HL-60 (cell line): ENCODE measurements around the gene ZNF280D.

ENCODE experiments used
- DNase-seq, 2 experiments: peaks; one replicate each; pipeline ENCODE4 v3.0.0-alpha.2; 2010 to 2020; ENCODE audit warnings: low read depth in 1 of 2, low spot score in 1 of 2
- H3K27ac ChIP-seq: fragments of 250-450 bp; sonication (Bioruptor Pico); replicated peaks from 2 replicates; pipeline ENCODE4 v1.5.1; 2020; ENCODE audit warnings: mild to moderate bottlenecking, moderate library complexity
- H3K27me3 ChIP-seq: fragments of 250-450 bp; sonication (Bioruptor Pico); 2 replicates; pipeline ENCODE4 v1.5.1; 2021; ENCODE audit warnings: mild to moderate bottlenecking, moderate library complexity; ENCODE audit not compliant: insufficient read depth, poor library complexity, severe bottlenecking
- H3K4me3 ChIP-seq: replicated peaks from 2 replicates; pipeline ENCODE4 v1.5.1; 2011; ENCODE audit warnings: mild to moderate bottlenecking, control low read depth, low read length; ENCODE audit not compliant: insufficient read depth
- CTCF ChIP-seq: IDR thresholded peaks from one replicate; pipeline ENCODE4 v1.5.1; 2011; ENCODE audit warnings: low read length, control low read depth, inconsistent platforms; ENCODE audit not compliant: insufficient read depth
- GABPA ChIP-seq: IDR thresholded peaks from 2 replicates; pipeline ENCODE4 v1.6.1; 2012; ENCODE audit warnings: low read depth
- POLR2AphosphoS5 ChIP-seq: IDR thresholded peaks from 2 replicates; pipeline ENCODE4 v1.6.1; 2012; ENCODE audit warnings: low read depth
- REST ChIP-seq: IDR thresholded peaks from 2 replicates; pipeline ENCODE4 v1.6.1; 2012; ENCODE audit warnings: low read depth; ENCODE audit not compliant: insufficient replicate concordance
- SPI1 ChIP-seq: IDR thresholded peaks from 2 replicates; pipeline ENCODE4 v1.6.1; 2012; ENCODE audit warnings: low read depth, mild to moderate bottlenecking, borderline replicate concordance

Gene ZNF280D

GRCh38 chr15:56757875-56758274, 24.6 kb upstream of the ZNF280D start:
- H3K27ac ChIP-seq = peak overlapping the region; percentile 25
- no peak overlapping the region for H3K4me3 ChIP-seq
- DNase-seq = peak in 1 of 2 experiments; percentile 37
- no peaks in the 10 kb centered on the region for H3K27me3 ChIP-seq
- peak; percentile 98 for TF ChIP-seq SPI1
- no peak for TF ChIP-seq REST
- no peak for TF ChIP-seq CTCF

- no peak for TF ChIP-seq CTCF
- no peak for TF ChIP-seq SPI1
- TF ChIP-seq POLR2AphosphoS5 = no peak
- no peak for TF ChIP-seq GABPA
- no peak for TF ChIP-seq REST
- no peak overlapping the region for H3K4me3 ChIP-seq
- no peak overlapping the region for H3K27ac ChIP-seq
- no peak for DNase-seq
- no peaks in the 10 kb centered on the region for H3K27me3 ChIP-seq
Observed at GRCh38 chr15:56754772-56755370, 21.6 kb upstream of the ZNF280D start.

GRCh38 chr15:56752986-56753385, 19.7 kb upstream of the ZNF280D start:
- no peak for TF ChIP-seq REST
- TF ChIP-seq SPI1 = no peak
- no peak for TF ChIP-seq POLR2AphosphoS5
- Histone ChIP-seq H3K4me3 (no peak overlapping the region), H3K27me3 (no peaks in the 10 kb centered on the region), H3K27ac (no peak overlapping the region)
- DNase-seq = no peak

GRCh38 chr15:56749982-56750381, 16.7 kb upstream of the ZNF280D start:
- H3K4me3 ChIP-seq = no peak overlapping the region
- no peak for DNase-seq
- H3K27ac ChIP-seq = no peak overlapping the region

More at GRCh38 chr15:56749982-56750381, 16.7 kb upstream of the ZNF280D start:
- no peaks in the 10 kb centered on the region for H3K27me3 ChIP-seq
- TF ChIP-seq CTCF = no peak
- TF ChIP-seq SPI1 = no peak
- TF ChIP-seq GABPA = no peak
- no peak for TF ChIP-seq REST
- no peak for TF ChIP-seq POLR2AphosphoS5
